ENCODE data around the gene MARCHF9.
A peak's percentile ranks its signal among the peaks of the same experiment; 100 is the strongest.

The MARCHF9 gene

DNA sequence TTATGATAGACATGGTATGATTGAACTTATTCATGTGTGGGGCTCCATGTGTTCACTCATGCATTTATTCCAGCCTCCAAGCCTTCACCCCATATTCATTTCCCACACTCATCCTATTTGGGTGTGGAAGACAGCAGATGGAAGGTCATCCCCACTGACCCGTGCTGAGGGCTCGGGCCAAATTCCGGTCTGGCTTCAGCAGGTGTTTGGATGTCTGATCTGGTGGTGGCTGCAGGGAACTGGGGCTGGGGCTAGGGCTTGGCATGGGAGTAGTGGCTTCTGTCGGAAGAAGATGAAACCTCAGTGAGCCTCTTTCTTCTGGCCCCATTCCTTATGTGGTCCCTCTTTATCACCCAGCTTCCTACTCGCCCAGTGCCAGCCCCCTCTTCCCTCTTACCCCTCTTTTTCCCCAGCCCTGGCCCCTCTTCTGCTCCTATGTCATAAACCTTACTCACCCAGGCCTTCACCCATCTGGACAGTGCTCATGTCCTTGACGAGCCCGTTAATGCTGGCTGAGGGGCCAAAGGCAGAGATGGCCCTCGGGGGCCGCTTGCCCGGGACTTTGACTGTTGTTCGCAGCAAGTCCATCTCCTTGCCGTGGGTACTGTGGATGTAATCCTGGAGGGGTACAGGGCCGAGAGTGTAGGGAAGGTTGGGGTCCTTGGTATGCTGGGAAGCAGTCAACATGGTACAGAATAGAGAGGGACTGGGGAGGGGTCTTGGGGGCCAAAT, 24.4 kb upstream of the MARCHF9 start:
- Mint-ChIP-seq H3K27me3 (no peaks in the 10 kb centered on the region), H3K9me3 (no peaks in the 10 kb centered on the region), H3K4me1 (no peaks in the 10 kb centered on the region), H3K27ac (no peak overlapping the region), H3K36me3 (ENCODE audit: low read depth) (peaks cover 33% of the 10 kb centered on the region), H3K4me3 (no peak overlapping the region)
- no peak for ATAC-seq
- no peak for DNase-seq

- H3K4me3 Mint-ChIP-seq, result no peak overlapping the region
- DNase-seq (no peak), ATAC-seq (no peak)
- H3K36me3 Mint-ChIP-seq (ENCODE audit: low read depth), result peaks cover 32% of the 10 kb centered on the region
- no peak overlapping the region for H3K27ac Mint-ChIP-seq
- H3K27me3 Mint-ChIP-seq, result no peaks in the 10 kb centered on the region
- H3K9me3 Mint-ChIP-seq, result no peaks in the 10 kb centered on the region
- H3K4me1 Mint-ChIP-seq, result peaks cover 2% of the 10 kb centered on the region
Observed at GRCh38 chr12:57731411-57732080, 23.4 kb upstream of the MARCHF9 start.

- no peak for ATAC-seq
- Mint-ChIP-seq H3K4me3 (no peak overlapping the region), H3K36me3 (ENCODE audit: low read depth) (peaks cover 32% of the 10 kb centered on the region), H3K27ac (no peak overlapping the region), H3K27me3 (no peaks in the 10 kb centered on the region), H3K9me3 (no peaks in the 10 kb centered on the region), H3K4me1 (peaks cover 6% of the 10 kb centered on the region)
- DNase-seq, result no peak
Observed at GRCh38 chr12:57732270-57732669, 22.6 kb upstream of the MARCHF9 start.

- H3K4me1 Mint-ChIP-seq, result peaks cover 6% of the 10 kb centered on the region
- DNase-seq, result no peak
- H3K27ac Mint-ChIP-seq, result no peak overlapping the region
Observed at GRCh38 chr12:57732726-57733593, 21.9 kb upstream of the MARCHF9 start.

DNA sequence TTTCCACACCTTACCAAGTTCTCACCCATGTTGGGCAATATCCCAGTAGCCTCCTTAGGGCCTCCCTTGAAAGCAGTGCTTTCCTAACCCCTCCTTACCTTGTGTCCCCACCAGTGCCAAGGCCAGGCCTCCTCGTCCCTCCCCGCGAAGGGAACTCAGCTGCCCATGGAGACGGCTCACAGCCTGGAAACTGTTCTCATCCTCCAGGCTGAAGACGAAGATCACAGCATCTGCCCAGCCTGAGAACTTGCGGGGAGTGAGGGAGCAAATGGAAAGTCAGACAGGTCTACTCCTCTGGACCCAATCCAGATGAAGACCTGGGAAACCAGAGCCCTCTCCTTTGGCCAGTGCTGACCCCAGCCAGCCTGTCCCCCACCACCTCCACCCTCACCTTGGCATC, 21.0 kb upstream of the MARCHF9 start:
- peaks cover 6% of the 10 kb centered on the region for H3K4me1 Mint-ChIP-seq
- H3K36me3 Mint-ChIP-seq (ENCODE audit: low read depth), result peaks cover 25% of the 10 kb centered on the region
- H3K27me3 Mint-ChIP-seq, result no peaks in the 10 kb centered on the region
- DNase-seq (no peak), ATAC-seq (no peak)
- no peak overlapping the region for H3K27ac Mint-ChIP-seq
- no peak overlapping the region for H3K4me3 Mint-ChIP-seq
- no peaks in the 10 kb centered on the region for H3K9me3 Mint-ChIP-seq

More at GRCh38 chr12:57732726-57733593, 21.9 kb upstream of the MARCHF9 start:
- no peaks in the 10 kb centered on the region for H3K27me3 Mint-ChIP-seq
- H3K4me3 Mint-ChIP-seq, result no peak overlapping the region
- H3K9me3 Mint-ChIP-seq, result no peaks in the 10 kb centered on the region
- H3K36me3 Mint-ChIP-seq (ENCODE audit: low read depth), result peaks cover 28% of the 10 kb centered on the region
- no peak for ATAC-seq

DNA sequence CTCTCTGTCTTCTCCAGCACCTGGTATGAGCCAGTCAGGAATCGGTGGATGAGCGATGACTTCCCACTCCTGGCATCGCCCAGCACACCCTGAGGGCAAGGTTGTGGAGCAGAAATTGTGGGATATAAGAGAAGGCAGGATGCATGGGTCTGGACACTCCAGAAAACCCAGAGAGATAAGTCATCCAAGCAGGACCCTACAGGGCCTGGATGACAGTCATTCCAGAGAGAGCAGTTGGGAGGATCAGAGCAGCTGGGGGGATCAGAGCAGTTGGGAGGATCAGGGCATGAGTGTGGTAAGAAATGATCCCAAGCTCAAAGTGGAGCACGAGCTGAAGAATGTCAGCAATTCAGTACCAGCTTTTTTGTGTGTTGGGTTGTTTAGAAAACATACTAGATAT, 20.3 kb upstream of the MARCHF9 start:
- ATAC-seq (no peak), DNase-seq (no peak)
- H3K4me1 Mint-ChIP-seq, result peaks cover 13% of the 10 kb centered on the region
- H3K9me3 Mint-ChIP-seq, result no peaks in the 10 kb centered on the region
- no peak overlapping the region for H3K4me3 Mint-ChIP-seq
- peaks cover 27% of the 10 kb centered on the region for H3K36me3 Mint-ChIP-seq (ENCODE audit: low read depth)
- H3K27ac Mint-ChIP-seq, result no peak overlapping the region
- no peaks in the 10 kb centered on the region for H3K27me3 Mint-ChIP-seq

GRCh38 chr12:57735198-57735855, 19.6 kb upstream of the MARCHF9 start:
- no peak for DNase-seq
- no peak for ATAC-seq
- Mint-ChIP-seq H3K4me1 (peaks cover 19% of the 10 kb centered on the region), H3K27ac (no peak overlapping the region), H3K27me3 (no peaks in the 10 kb centered on the region), H3K9me3 (no peaks in the 10 kb centered on the region), H3K36me3 (ENCODE audit: low read depth) (peaks cover 23% of the 10 kb centered on the region), H3K4me3 (no peak overlapping the region)

- no peaks in the 10 kb centered on the region for H3K9me3 Mint-ChIP-seq
- H3K27me3 Mint-ChIP-seq, result no peaks in the 10 kb centered on the region
- H3K4me1 Mint-ChIP-seq, result peaks cover 27% of the 10 kb centered on the region
- H3K27ac Mint-ChIP-seq, result peak overlapping the region; percentile 0
- H3K4me3 Mint-ChIP-seq, result no peak overlapping the region
- no peak for DNase-seq
- no peak for ATAC-seq
- peaks cover 21% of the 10 kb centered on the region for H3K36me3 Mint-ChIP-seq (ENCODE audit: low read depth)
Observed at GRCh38 chr12:57735952-57736740, 18.8 kb upstream of the MARCHF9 start.

DNA sequence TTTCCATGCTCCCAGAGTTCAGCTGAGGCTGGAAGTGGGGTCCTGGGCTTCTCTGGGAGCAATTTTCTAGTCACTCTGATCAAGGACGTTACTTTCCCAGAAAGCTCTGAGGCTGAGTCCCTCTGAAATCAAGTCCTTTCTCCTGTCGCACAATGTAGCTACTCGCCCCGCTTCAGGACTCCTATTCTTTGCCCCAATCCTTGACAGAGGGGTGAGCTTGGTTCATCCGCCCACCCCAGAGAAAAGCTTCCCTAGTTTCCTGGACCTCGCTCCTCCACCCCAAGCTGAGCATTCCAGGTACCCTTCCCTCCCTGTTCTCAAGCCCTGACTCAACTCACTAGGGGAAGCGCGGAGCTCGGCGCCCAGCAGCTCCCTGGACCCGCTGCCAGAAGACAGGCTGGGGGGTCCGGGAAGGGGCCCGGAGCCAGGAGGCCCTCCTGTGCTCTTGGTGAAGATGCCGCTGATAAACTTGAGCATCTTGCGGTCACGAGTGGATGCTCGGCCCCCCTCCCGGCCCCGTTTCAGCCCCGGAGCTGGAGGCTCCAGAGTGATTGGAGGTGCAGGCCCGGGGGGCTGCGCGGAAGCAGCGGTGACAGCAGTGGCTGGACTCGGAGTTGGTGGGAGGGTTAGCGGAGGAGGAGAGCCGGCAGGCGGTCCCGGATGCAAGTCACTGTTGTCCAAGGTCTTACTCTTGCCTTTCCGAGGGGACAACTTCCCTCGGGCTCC, 18.0 kb upstream of the MARCHF9 start:
- H3K27ac Mint-ChIP-seq, result peak overlapping the region; percentile 0
- ATAC-seq (no peak), DNase-seq (no peak)
- H3K9me3 Mint-ChIP-seq, result no peaks in the 10 kb centered on the region
- H3K27me3 Mint-ChIP-seq, result no peaks in the 10 kb centered on the region
- peaks cover 31% of the 10 kb centered on the region for H3K4me1 Mint-ChIP-seq
- no peak overlapping the region for H3K4me3 Mint-ChIP-seq
- peaks cover 16% of the 10 kb centered on the region for H3K36me3 Mint-ChIP-seq (ENCODE audit: low read depth)

GRCh38 chr12:57737467-57738460, 17.1 kb upstream of the MARCHF9 start:
- ATAC-seq, result no peak
- Mint-ChIP-seq H3K27me3 (no peaks in the 10 kb centered on the region), H3K36me3 (ENCODE audit: low read depth) (peaks cover 11% of the 10 kb centered on the region), H3K4me1 (peaks cover 38% of the 10 kb centered on the region), H3K4me3 (no peak overlapping the region), H3K27ac (no peak overlapping the region), H3K9me3 (no peaks in the 10 kb centered on the region)
- no peak for DNase-seq

GRCh38 chr12:57738661-57739237, 16.2 kb upstream of the MARCHF9 start, which contains the start of gene AGAP2:
AGAP2 (minus strand) TSS chr12:57738742; CDS start chr12:57738246, 496 bp downstream.
- H3K9me3 Mint-ChIP-seq, result no peaks in the 10 kb centered on the region
- peaks cover 38% of the 10 kb centered on the region for H3K4me1 Mint-ChIP-seq
- H3K27me3 Mint-ChIP-seq, result no peaks in the 10 kb centered on the region

GRCh38 chr12:57739387-57739786, 15.5 kb upstream of the MARCHF9 start:
- H3K4me1 Mint-ChIP-seq, result peaks cover 45% of the 10 kb centered on the region
- H3K27me3 Mint-ChIP-seq, result no peaks in the 10 kb centered on the region
- peaks cover 8% of the 10 kb centered on the region for H3K36me3 Mint-ChIP-seq (ENCODE audit: low read depth)
- no peak for DNase-seq
- H3K27ac Mint-ChIP-seq, result peak overlapping the region; percentile 15
- no peak for ATAC-seq
- H3K9me3 Mint-ChIP-seq, result no peaks in the 10 kb centered on the region
- peak overlapping the region; percentile 9 for H3K4me3 Mint-ChIP-seq

More at GRCh38 chr12:57738661-57739237, 16.2 kb upstream of the MARCHF9 start, which contains the start of gene AGAP2:
- DNase-seq (no peak), ATAC-seq (no peak)
- Mint-ChIP-seq H3K4me3 (peak within 1 kb of the TSS; percentile 9), H3K36me3 (ENCODE audit: low read depth) (peaks cover 10% of the 10 kb centered on the region), H3K27ac (peak within 1 kb of the TSS; percentile 15)
